Measurements from ENCODE around the gene SPTBN5. TPM values are rescaled to one million over a fixed set of nuclear protein-coding genes. Genes with fewer than 3 reads are reported as not detected.

SPTBN5 gene
- total RNA-seq, 1 experiment from 2014 or later: 0.84 TPM

DNA sequence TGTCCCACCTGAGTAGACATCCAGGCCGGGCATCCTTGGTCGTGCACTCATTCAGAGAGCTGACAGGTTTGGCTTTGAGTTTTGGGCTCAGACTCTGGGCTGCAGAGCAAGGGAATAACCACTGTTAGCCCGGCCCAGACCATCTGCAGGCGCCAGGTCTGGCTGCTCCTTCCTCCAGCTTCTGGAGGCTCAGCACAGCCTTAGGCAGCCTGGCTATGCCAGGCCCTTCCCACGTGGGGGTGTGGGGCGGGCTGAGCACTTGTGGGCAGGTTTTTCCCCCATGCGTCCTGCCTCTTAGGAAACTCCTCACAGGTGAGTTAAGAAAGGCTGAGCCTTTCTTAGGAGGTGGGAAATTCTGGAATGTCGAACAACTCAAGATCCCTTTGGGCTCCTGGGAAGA lies 44.0 kb downstream of the SPTBN5 start:
- no peak for DNase-seq
- CTCF ChIA-PET: no interaction called here
- Histone ChIP-seq H2AFZ (ENCODE audit: low read length) (no peak overlapping the region), H3K27me3 (ENCODE audit: low read length) (no peaks in the 10 kb centered on the region), H4K20me1 (ENCODE audit: low read length) (no peaks in the 10 kb centered on the region), H3K27ac (ENCODE audit: low read length) (no peak overlapping the region), H3K79me2 (ENCODE audit: low read length) (no peaks in the 10 kb centered on the region), H3K9ac (ENCODE audit: low read length) (no peak overlapping the region), H3K4me1 (ENCODE audit: insufficient read depth, low read length) (no peaks in the 10 kb centered on the region), H3K4me3 (ENCODE audit: low read length) (no peak overlapping the region), H3F3A (ENCODE audit: low read length, unreplicated experiment) (no peaks in the 10 kb centered on the region), H3K9me2 (replicated peaks; ENCODE audit: low read length) (no peaks in the 10 kb centered on the region), H3K9me3 (ENCODE audit: low read length) (no peaks in the 10 kb centered on the region), H3K36me3 (ENCODE audit: low read depth, low read length) (no peaks in the 10 kb centered on the region; the same call in 1 of the 2 replicates), H3K4me2 (ENCODE audit: low read length) (no peak overlapping the region)
- BruUV-seq (replicated peaks): no TSS peak
- POLR2A ChIA-PET (ENCODE audit: unreplicated experiment): no interaction called here
- intact Hi-C loops (cut with micrococcal nuclease): no loop called here
- no peak for ATAC-seq
- TF ChIP-seq EZH2 (IDR thresholded peaks at IDR 0.05; ENCODE audit: low read length, unreplicated experiment) (no peak), EZH2phosphoT487 (IDR thresholded peaks at IDR 0.05; ENCODE audit: borderline replicate concordance, low read length) (no peak)
- TF ChIP-seq, protein P1, sequence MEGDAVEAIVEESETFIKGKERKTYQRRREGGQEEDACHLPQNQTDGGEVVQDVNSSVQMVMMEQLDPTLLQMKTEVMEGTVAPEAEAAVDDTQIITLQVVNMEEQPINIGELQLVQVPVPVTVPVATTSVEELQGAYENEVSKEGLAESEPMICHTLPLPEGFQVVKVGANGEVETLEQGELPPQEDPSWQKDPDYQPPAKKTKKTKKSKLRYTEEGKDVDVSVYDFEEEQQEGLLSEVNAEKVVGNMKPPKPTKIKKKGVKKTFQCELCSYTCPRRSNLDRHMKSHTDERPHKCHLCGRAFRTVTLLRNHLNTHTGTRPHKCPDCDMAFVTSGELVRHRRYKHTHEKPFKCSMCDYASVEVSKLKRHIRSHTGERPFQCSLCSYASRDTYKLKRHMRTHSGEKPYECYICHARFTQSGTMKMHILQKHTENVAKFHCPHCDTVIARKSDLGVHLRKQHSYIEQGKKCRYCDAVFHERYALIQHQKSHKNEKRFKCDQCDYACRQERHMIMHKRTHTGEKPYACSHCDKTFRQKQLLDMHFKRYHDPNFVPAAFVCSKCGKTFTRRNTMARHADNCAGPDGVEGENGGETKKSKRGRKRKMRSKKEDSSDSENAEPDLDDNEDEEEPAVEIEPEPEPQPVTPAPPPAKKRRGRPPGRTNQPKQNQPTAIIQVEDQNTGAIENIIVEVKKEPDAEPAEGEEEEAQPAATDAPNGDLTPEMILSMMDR (conservative IDR thresholded peaks at IDR 0.05; ENCODE audit: low read depth, low read length): no peak

DNA sequence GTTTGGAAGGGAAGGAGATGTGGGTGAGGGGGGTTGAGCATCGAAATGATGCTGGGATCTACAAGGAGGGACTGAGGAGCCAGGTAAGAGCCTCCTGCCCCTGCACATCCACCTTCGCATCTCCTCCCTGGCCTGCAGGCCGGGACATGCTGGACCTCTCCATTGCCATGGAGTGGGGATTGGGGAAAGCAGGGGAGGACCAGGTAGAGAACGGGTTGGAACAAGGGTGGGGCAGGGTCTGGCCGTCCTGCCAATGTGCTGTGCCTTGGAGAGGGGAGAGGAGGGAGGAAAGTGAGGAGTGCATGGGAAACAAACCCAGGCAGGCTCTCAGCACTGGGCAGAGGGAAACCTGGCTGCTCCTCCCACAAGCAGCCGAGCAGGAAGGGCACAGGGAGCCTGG lies 44.6 kb downstream of the SPTBN5 start:
- Histone ChIP-seq H3K9me2 (replicated peaks; ENCODE audit: low read length) (no peaks in the 10 kb centered on the region), H3K4me3 (ENCODE audit: low read length) (no peak overlapping the region), H3K79me2 (ENCODE audit: low read length) (no peaks in the 10 kb centered on the region), H3K4me2 (ENCODE audit: low read length) (no peak overlapping the region), H2AFZ (ENCODE audit: low read length) (no peak overlapping the region), H3K4me1 (ENCODE audit: insufficient read depth, low read length) (no peaks in the 10 kb centered on the region), H4K20me1 (ENCODE audit: low read length) (no peaks in the 10 kb centered on the region), H3K27ac (ENCODE audit: low read length) (no peak overlapping the region), H3K9me3 (ENCODE audit: low read length) (no peaks in the 10 kb centered on the region), H3F3A (ENCODE audit: low read length, unreplicated experiment) (no peaks in the 10 kb centered on the region), H3K9ac (ENCODE audit: low read length) (no peak overlapping the region), H3K36me3 (ENCODE audit: low read depth, low read length) (no peaks in the 10 kb centered on the region; the same call in 1 of the 2 replicates), H3K27me3 (ENCODE audit: low read length) (no peaks in the 10 kb centered on the region)
- BruUV-seq (replicated peaks): no TSS peak
- intact Hi-C loops (cut with micrococcal nuclease): no loop called here
- ChIA-PET POLR2A (ENCODE audit: unreplicated experiment) (no interaction called here), CTCF (no interaction called here)
- DNase-seq: no peak
- ATAC-seq: no peak
- TF ChIP-seq, protein P1 (conservative IDR thresholded peaks at IDR 0.05; ENCODE audit: low read depth, low read length): no peak

DNA sequence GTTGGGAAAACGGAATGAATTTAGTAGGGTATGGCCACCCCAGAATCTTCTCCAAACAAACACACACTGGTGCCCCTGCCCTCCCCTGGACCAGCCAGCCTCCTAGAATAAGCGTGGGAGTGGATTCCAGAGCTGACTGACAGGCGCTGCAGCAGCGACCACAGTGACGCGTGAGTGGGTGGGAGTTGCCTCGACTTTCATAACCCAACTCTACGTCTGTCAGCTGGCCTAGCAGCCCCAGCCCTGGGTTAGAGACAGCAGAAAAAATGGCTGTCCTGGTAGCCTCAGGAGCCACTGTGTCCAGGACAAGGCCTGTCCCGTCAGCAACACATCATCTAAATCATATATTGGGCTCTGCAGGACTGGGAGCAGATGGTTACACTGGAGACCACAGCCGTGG lies 45.2 kb downstream of the SPTBN5 start:
- no TSS peak for BruUV-seq (replicated peaks)
- no peaks in the 10 kb centered on the region for H3K9me3 ChIP-seq (ENCODE audit: low read length)
- no peaks in the 10 kb centered on the region for H4K20me1 ChIP-seq (ENCODE audit: low read length)
- H3K4me3 ChIP-seq (ENCODE audit: low read length): no peak overlapping the region
- H2AFZ ChIP-seq (ENCODE audit: low read length): no peak overlapping the region
- TF ChIP-seq EZH2phosphoT487 (IDR thresholded peaks at IDR 0.05; ENCODE audit: borderline replicate concordance, low read length): no peak
- no peak for TF ChIP-seq EZH2 (IDR thresholded peaks at IDR 0.05; ENCODE audit: low read length, unreplicated experiment)
- TF ChIP-seq, protein P1 (conservative IDR thresholded peaks at IDR 0.05; ENCODE audit: low read depth, low read length): no peak
- no peaks in the 10 kb centered on the region for H3K27me3 ChIP-seq (ENCODE audit: low read length)
- no peaks in the 10 kb centered on the region for H3K4me1 ChIP-seq (ENCODE audit: insufficient read depth, low read length)
- no peak overlapping the region for H3K9ac ChIP-seq (ENCODE audit: low read length)
- no peaks in the 10 kb centered on the region for H3K79me2 ChIP-seq (ENCODE audit: low read length)
- ChIA-PET CTCF (no interaction called here), POLR2A (ENCODE audit: unreplicated experiment) (no interaction called here)
- no peak overlapping the region for H3K4me2 ChIP-seq (ENCODE audit: low read length)
- intact Hi-C loops (cut with micrococcal nuclease): no loop called here
- H3K9me2 ChIP-seq (replicated peaks; ENCODE audit: low read length): no peaks in the 10 kb centered on the region
- H3K27ac ChIP-seq (ENCODE audit: low read length): no peak overlapping the region
- no peaks in the 10 kb centered on the region for H3F3A ChIP-seq (ENCODE audit: low read length, unreplicated experiment)
- ATAC-seq: no peak
- no peak for DNase-seq
- no peaks in the 10 kb centered on the region; the same call in 1 of the 2 replicates for H3K36me3 ChIP-seq (ENCODE audit: low read depth, low read length)

All from PC-3 (cell line).